Prostate gland (tissue), 2 donors: ENCODE measurements around the gene TMEM229B. TPM values are rescaled to one million over a fixed set of nuclear protein-coding genes. Genes with fewer than 3 reads are reported as not detected.

Experiments
- DNase-seq: peaks from one replicate; pipeline ENCODE4 v3.0.0-alpha.2; 2019; ENCODE audit warnings: low spot score
- H3K27ac ChIP-seq, 2 donors: fragments of 200-600 bp; sonication (generic); 2 replicates each; pipeline ENCODE4 v1.5.1; 2017 to 2019
- H3K27me3 ChIP-seq: fragments of 200-600 bp; sonication (generic); replicated peaks from 2 replicates; pipeline ENCODE4 v1.5.1; 2019; ENCODE audit not compliant: insufficient read depth
- H3K36me3 ChIP-seq, 2 donors: fragments of 200-600 bp; sonication (generic); 1 replicate in 1 of 2; 2 replicates in 1 of 2; pipeline versions ENCODE4 v1.5.1 to v1.8.1; 2017 to 2019
- H3K4me1 ChIP-seq: fragments of 200-600 bp; sonication (generic); replicated peaks from 2 replicates; pipeline ENCODE4 v1.5.1; 2019
- H3K4me3 ChIP-seq, 2 donors: fragments of 200-600 bp; sonication (generic); 2 replicates each; pipeline ENCODE4 v1.5.1; 2017 to 2019
- H3K9me3 ChIP-seq: fragments of 200-600 bp; sonication (generic); 2 replicates; pipeline ENCODE4 v1.5.1; 2017
- CTCF ChIP-seq, 4 experiments: fragments of 200-600 bp in 2 of 4; fragments of 450-650 bp in 2 of 4; sonication (generic) in 2 of 4; IDR thresholded peaks; 1 replicate in 3 of 4; 2 replicates in 1 of 4; pipeline ENCODE4 v1.5.1; 2016 to 2019; ENCODE audit warnings: antibody characterized with exemption in 4 of 4, mild to moderate bottlenecking in 2 of 4, moderate library complexity in 2 of 4
- POLR2A ChIP-seq: fragments of 450-650 bp; IDR thresholded peaks from one replicate; pipeline ENCODE4 v1.6.1; 2016; ENCODE audit warnings: antibody characterized with exemption, mild to moderate bottlenecking
- POLR2AphosphoS5 ChIP-seq: sonication (generic); formaldehyde crosslinking; IDR thresholded peaks from one replicate; pipeline ENCODE4 v1.6.1; 2017; ENCODE audit warnings: antibody characterized with exemption
- WGBS: methylation state at CpG from one replicate; pipeline ENCODE4 v1.1.5; 2018; 5-methylcytosine and 5-hydroxymethylcytosine counted together
- intact Hi-C: fragments of 100-400 bp; cut with DNase I; formaldehyde crosslinking; loops from one replicate; pipeline ENCODE4 v1.14.2; 2022
- total RNA-seq, 2 donors: library from RNA; depleted of rRNA; stranded (reverse); fragments of >200 nt; gene quantifications; one replicate each; pipeline ENCODE4 v1.1.0, GENCODE V29; 2016

The TMEM229B gene
- total RNA-seq, 2 donors from 2014 or later: 5.7 to 85.4 TPM

DNA sequence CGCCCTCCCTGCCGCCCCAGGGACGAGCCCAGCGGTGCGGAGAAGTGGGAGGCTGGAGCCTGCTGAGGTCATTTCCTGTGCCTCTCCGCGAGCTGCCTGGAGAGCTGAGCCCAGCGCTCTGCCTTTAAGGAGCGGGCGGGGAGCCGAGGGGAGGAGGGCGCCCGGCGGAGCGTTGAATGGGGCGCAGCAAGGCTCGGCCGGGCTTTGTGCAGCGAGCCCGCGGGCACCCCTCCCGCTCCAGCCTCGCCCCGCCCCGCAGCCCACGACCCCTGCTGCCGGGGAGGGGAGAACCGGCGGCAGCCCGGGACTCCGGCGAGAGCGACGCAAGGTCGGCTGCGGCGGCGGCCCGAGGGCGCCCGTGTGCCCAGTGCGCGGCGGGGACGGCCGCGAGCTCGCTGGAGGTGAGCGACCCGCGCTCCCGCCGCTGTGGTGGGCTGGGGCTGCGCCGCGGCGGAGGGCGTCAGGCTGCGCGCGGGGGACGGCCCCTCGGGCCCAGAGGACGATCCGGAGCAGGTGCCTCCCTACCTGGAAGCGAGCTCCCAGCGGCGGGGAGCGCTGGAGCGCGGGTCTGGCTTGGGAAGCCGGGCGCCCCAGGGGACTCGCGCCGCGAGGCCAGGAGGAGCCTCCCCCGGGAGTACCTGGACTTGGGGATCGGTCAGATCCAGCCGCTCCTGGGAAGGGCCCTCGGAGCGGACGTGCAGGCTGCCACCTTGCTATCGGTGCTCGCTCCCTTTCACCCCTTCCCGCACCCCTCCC lies 44.7 kb upstream of the TMEM229B start, which contains the start of gene PLEKHH1:
TSS of gene PLEKHH1 (plus strand) at position 293 of the 756 bp plus-strand sequence. CDS start 8,578 bp downstream, outside the sequence.
- peaks cover 13% of the 10 kb centered on the region for H3K4me1 ChIP-seq
- no peaks in the 10 kb centered on the region for H3K9me3 ChIP-seq
- WGBS: 4% methylated on average over 19 of the region's 86 CpGs
- peak within 1 kb of the TSS; percentile 65 to 87 for H3K4me3 ChIP-seq
- DNase-seq: peak; percentile 75
- intact Hi-C loops: no loop called here
- H3K27me3 ChIP-seq: no peaks in the 10 kb centered on the region
- TF ChIP-seq POLR2AphosphoS5: peak; percentile 64
- no peak for TF ChIP-seq CTCF (IDR thresholded peaks at IDR 0.05)
- peak; percentile 71 for TF ChIP-seq POLR2A
- no peaks in the 10 kb centered on the region for H3K36me3 ChIP-seq
- peak within 1 kb of the TSS; percentile 76 to 89 for H3K27ac ChIP-seq

DNA sequence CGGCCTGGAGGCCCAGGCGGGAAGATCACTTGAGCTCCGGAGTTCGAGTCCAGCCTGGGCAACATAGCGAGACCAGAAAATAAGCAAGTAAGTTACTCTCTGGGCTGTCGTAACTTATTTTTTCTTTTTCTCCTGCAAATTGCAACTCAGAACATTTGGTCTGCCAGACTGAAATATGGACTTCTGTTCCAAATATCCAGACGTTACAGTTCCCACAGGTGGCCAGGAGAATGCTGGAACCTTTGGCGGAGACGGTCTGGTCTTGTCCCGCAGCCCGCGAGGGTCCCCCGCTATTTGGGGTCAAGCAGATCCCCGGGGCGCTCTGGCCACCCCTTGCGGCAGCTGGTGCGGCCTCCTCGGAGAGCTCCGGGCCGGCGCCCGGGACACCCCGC lies 44.1 kb upstream of the TMEM229B start:
- no peak for DNase-seq
- Histone ChIP-seq H3K9me3 (no peaks in the 10 kb centered on the region), H3K27ac (peak overlapping the region; percentile 76 to 89), H3K4me3 (peak overlapping the region; percentile 65 to 87), H3K36me3 (no peaks in the 10 kb centered on the region), H3K4me1 (peaks cover 13% of the 10 kb centered on the region), H3K27me3 (no peaks in the 10 kb centered on the region)
- TF ChIP-seq CTCF (IDR thresholded peaks at IDR 0.05): no peak
- no peak for TF ChIP-seq POLR2A
- no peak for TF ChIP-seq POLR2AphosphoS5
- WGBS: 22% methylated on average over 23 of the region's 23 CpGs
- intact Hi-C loops: no loop called here

DNA sequence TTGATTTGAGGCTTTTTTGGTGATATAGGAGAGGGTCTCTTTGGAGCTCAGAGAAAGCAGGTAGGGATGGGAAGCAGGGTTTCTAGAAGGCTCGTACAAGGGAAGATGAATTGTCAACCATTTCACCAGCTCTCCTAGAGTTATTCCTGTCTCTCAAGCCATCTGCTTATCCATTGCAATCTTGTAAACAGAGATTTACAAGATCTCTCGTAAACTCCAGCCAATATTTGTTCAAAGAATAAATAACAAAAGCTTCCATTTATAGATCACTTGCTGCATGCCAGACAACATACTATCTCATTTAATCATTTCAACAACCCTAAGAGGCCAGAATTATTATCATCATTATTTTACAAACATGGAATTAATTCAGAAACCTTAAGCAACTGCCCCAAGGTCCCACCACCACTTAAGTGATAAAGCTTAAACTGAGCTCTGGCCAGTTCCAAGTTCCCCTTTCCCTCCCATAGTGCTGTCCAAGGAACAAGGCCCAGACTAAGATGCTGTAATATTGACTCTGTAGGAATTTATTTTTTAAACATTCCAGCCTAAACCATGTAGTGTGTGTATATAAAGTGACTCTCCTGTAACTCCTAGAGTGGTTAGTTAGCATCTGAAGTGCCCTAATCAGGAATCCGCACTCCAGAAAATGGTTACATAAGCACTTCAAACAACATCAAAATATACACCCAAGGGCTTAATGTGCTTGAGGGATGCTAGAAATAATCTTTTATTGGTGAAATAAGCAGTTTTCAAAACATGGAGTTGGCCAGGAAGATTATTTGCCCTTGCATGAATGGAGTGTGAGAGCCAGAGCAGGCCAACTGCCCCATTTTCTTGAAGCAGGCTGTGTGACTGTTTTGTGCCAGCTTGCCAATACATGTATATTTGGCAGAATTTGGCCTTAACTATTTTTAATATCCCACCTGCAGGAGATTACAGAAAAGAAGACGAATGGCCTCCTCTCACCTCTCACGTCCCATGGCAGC lies 41.7 kb upstream of the TMEM229B start:
- no peak for DNase-seq
- 49% methylated on average over 5 of the region's 5 CpGs for WGBS
- Histone ChIP-seq H3K27ac (peak overlapping the region; percentile 34 to 60), H3K36me3 (no peaks in the 10 kb centered on the region), H3K27me3 (no peaks in the 10 kb centered on the region), H3K4me1 (peaks cover 13% of the 10 kb centered on the region), H3K4me3 (no peak overlapping the region), H3K9me3 (no peaks in the 10 kb centered on the region)
- peak; percentile 57 for TF ChIP-seq POLR2AphosphoS5
- no peak for TF ChIP-seq POLR2A
- intact Hi-C loops: no loop called here

- Histone ChIP-seq H3K4me1 (peaks cover 13% of the 10 kb centered on the region), H3K9me3 (no peaks in the 10 kb centered on the region), H3K27me3 (no peaks in the 10 kb centered on the region), H3K36me3 (no peaks in the 10 kb centered on the region), H3K27ac (no peak overlapping the region), H3K4me3 (no peak overlapping the region)
- intact Hi-C loops: no loop called here
- DNase-seq: no peak
- TF ChIP-seq POLR2AphosphoS5 (no peak), CTCF (IDR thresholded peaks at IDR 0.05) (no peak), POLR2A (no peak)
- WGBS: 100% methylated on average over 1 of the region's 1 CpG
Measured at GRCh38 chr14:67528276-67528675, 39.8 kb upstream of the TMEM229B start.

GRCh38 chr14:67527756-67528155 lies 39.2 kb upstream of the TMEM229B start:
- Histone ChIP-seq H3K27me3 (no peaks in the 10 kb centered on the region), H3K27ac (no peak overlapping the region), H3K9me3 (no peaks in the 10 kb centered on the region), H3K36me3 (no peaks in the 10 kb centered on the region), H3K4me3 (no peak overlapping the region), H3K4me1 (peaks cover 13% of the 10 kb centered on the region)
- no peak for TF ChIP-seq POLR2A
- TF ChIP-seq CTCF (IDR thresholded peaks at IDR 0.05): no peak
- no peak for TF ChIP-seq POLR2AphosphoS5
- intact Hi-C loops: loop anchor here (2.0 kb wide), 1 partner anchor 43 kb away; no protein-coding TSS in a partner anchor
- WGBS: 96% methylated on average over 5 of the region's 5 CpGs
- DNase-seq: no peak
